Mucosa of descending colon (tissue), 3 donors: ENCODE results near the gene ATP8A2. TPM values are rescaled to one million over a fixed set of nuclear protein-coding genes. Genes with fewer than 3 reads are reported as not detected.

ENCODE experiments used
- ATAC-seq: fragments of 200-7000 bp; cut with Tn5 transposase; one replicate; pipeline ENCODE4 v1.9.1; 2020; ENCODE audit warnings: mild to moderate bottlenecking, moderate library complexity
- DNase-seq, 3 donors: peaks; one replicate each; pipeline ENCODE4 v3.0.0-alpha.2; 2020
- H3K36me3 ChIP-seq: fragments of 200-600 bp; one replicate; pipeline ENCODE4 v1.8.0; 2021; ENCODE audit warnings: low read depth, mild to moderate bottlenecking
- H3K4me1 ChIP-seq: fragments of 200-600 bp; one replicate; pipeline ENCODE4 v1.8.0; 2021; ENCODE audit warnings: low read depth, mild to moderate bottlenecking
- H3K4me3 ChIP-seq: fragments of 200-600 bp; one replicate; pipeline ENCODE4 v1.8.0; 2021; ENCODE audit warnings: mild to moderate bottlenecking
- H3K9me3 ChIP-seq: fragments of 200-600 bp; one replicate; pipeline ENCODE4 v1.8.0; 2021; ENCODE audit warnings: mild to moderate bottlenecking
- intact Hi-C, 2 donors: fragments of 100-400 bp; cut with DNase I in 1 of 2; cut with micrococcal nuclease in 1 of 2; formaldehyde crosslinking; loops; one replicate each; pipeline versions ENCODE4 v1.11.0 to v1.11.1; 2022; cut with DNase I, micrococcal nuclease
- total RNA-seq, 3 donors: library from RNA; stranded (reverse); fragmentation: NEBNext Ultra II Directional in 2 of 3; extraction: Animal tissue kit (Norgen Biotek cat#: 25700) in 2 of 3; gene quantifications; one replicate each; pipeline versions ENCODE4 v1.2.1 to v1.2.4, GENCODE V29; 2021 to 2023
- TF ChIP-seq, protein P1 (sequence below): fragments of 200-600 bp; IDR thresholded peaks from one replicate; pipeline ENCODE4 v1.8.0; 2022; ENCODE audit warnings: antibody characterized with exemption, mild to moderate bottlenecking
- donor health status: DM: no; HTN: no; CAD: no; lungs with moderate emphysema.
- donor health status: DM: no; HTN: no; CAD: no.
- donor health status: DM: no; HTN: yes; CAD: no.

ATP8A2 gene
- total RNA-seq, 3 donors from 2014 or later: 0.22 to 3.6 (median 0.41) TPM

DNA sequence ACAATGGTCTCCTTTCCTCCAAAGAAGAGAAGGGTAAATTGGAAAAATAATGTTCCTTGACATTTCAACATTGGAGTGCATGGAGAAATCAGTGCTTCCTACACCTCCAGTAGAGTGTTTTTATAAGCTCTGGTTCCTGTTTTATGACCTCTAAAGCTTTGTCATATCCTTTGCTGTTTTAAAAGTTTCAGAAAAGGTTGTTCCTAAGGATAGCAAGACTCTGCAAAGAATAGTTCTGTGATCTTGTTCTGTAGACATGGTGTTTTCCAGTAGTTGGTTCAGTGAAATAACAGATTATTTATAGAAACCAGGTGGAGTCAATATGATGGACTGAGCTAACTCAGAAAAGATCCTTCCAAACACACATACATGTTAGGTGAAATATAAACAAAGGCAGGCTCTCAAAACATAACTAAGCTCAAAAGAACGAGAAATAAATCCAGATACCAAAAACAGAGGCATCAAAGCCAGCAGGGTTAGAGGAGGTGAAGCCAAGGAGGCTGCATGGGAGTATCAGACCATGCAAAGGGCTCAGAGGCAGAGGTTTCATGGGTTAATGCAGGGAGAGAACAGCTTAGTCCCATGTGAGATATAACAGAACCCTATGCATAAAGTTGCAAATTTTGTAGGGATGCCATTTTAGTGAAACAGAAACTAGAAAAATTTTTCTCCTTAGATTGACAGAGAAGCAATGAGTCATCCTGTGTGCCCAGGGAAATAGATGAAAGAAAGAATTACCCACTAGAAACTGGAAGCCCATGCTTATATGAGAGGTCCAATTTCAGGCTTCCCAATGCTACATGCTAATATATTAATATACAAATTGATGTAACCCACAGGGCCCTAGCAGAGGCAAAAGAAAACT lies 635.7 kb downstream of the ATP8A2 start:
- no peaks in the 10 kb centered on the region for H3K36me3 ChIP-seq
- intact Hi-C loops: no loop called here
- ATAC-seq (no peak), DNase-seq (no peak)
- no peaks in the 10 kb centered on the region for H3K4me1 ChIP-seq
- no peak overlapping the region for H3K4me3 ChIP-seq
- H3K9me3 ChIP-seq: no peaks in the 10 kb centered on the region
- TF ChIP-seq, protein P1, sequence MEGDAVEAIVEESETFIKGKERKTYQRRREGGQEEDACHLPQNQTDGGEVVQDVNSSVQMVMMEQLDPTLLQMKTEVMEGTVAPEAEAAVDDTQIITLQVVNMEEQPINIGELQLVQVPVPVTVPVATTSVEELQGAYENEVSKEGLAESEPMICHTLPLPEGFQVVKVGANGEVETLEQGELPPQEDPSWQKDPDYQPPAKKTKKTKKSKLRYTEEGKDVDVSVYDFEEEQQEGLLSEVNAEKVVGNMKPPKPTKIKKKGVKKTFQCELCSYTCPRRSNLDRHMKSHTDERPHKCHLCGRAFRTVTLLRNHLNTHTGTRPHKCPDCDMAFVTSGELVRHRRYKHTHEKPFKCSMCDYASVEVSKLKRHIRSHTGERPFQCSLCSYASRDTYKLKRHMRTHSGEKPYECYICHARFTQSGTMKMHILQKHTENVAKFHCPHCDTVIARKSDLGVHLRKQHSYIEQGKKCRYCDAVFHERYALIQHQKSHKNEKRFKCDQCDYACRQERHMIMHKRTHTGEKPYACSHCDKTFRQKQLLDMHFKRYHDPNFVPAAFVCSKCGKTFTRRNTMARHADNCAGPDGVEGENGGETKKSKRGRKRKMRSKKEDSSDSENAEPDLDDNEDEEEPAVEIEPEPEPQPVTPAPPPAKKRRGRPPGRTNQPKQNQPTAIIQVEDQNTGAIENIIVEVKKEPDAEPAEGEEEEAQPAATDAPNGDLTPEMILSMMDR: no peak

DNA sequence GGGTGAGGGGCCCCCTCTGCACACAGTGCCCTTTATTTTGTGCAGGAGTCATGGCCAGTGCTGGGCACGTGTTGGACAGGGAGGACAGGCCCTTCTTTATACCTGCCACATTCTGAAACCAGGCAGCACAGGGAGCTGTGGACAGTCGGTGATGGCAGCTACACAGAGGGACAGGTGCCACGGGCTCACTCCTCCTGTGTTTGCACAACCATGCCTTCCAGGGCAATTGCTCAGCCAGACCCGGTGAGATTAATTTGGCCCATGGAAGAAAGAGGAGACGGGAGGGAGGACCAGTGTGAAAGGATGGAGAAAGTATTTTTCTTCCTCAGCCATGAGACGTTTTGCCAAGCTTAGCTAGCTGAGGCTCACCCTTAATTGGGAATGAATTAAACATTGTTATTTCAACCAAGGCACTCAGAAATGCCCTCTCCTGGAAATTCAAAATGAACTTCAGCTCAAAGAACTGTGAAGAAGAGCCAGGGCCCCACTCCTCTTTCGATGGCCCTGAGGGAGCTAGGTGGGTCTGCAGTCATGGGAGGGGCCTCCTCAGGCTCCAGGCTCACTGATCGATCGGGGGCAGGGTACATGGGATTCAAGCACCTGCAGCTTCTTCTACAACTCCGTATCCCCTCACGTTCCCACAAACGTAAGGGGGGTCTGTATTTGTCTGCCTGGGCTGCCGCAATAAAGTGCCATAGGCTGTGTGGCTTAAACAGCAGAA lies 638.9 kb downstream of the ATP8A2 start:
- Histone ChIP-seq H3K36me3 (no peaks in the 10 kb centered on the region), H3K9me3 (no peaks in the 10 kb centered on the region), H3K4me1 (no peaks in the 10 kb centered on the region), H3K4me3 (no peak overlapping the region)
- DNase-seq: no peak
- TF ChIP-seq, protein P1: no peak
- intact Hi-C loops: no loop called here
- no peak for ATAC-seq

DNA sequence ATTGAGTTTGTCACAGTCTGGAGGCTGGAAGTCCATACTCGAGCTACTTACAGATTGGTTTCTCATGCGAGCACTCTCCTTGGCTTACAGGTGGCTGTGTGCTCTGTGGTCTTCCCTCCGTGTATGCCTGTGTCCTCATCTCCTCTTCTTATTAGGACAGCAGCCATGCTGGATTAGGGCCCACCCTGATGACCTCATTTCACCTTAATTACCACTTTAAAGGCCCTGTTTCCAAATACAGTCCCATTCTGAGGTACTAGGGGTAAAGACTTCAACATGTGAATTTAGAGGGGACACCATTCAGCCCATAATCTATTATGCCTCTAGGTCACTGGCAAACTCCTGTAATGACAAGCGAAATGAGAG lies 639.4 kb downstream of the ATP8A2 start:
- H3K4me1 ChIP-seq: no peaks in the 10 kb centered on the region

DNA sequence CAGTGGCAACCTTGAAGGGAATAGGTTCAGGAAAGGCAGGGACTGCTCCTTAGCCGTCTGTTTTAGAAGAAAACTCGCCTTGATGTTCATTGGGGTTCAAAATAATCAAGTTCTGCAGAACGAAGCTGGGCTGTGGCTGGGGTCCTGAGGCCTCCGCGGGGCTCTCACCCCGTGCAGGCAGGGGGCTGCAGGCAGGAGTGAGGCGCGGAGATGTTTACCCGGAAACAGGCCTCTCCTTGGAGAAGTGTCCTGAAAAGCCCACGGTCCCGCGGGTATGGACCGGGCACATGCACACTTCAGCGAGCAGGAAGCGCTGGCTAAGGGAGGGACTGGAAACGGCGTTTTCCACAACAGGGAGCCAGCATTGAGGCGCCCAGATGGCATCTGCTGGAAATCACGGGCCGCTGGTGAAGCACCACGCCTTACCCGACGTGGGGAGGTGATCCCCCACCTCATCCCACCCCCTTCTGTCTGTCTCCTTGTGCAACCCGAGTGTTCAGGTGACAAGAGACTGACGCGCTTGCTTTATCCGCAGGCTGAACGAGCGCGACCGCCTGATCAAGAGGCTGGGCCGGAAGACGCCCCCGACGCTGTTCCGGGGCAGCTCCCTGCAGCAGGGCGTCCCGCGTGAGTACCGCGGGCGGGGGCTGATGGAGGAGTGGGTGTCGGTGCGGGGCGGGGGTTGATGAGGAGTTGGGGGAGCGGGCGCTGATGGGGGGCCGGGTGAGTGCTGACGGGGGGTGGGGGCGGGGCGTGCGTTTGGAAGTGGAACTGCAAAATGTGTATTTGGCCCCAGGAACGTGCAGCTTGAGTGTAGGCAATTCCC lies 640.4 kb downstream of the ATP8A2 start:
- Histone ChIP-seq H3K4me3 (no peak overlapping the region), H3K4me1 (no peaks in the 10 kb centered on the region), H3K36me3 (no peaks in the 10 kb centered on the region), H3K9me3 (no peaks in the 10 kb centered on the region)
- peak; percentile 54 for ATAC-seq
- intact Hi-C loops: no loop called here
- DNase-seq: peak; percentile 14 to 47 (median 32)
- TF ChIP-seq, protein P1: no peak

More for the DNA sequence above, 639.4 kb downstream of the ATP8A2 start:
- no peak for DNase-seq
- Histone ChIP-seq H3K9me3 (no peaks in the 10 kb centered on the region), H3K36me3 (no peaks in the 10 kb centered on the region), H3K4me3 (no peak overlapping the region)
- ATAC-seq: no peak
- TF ChIP-seq, protein P1: no peak
- intact Hi-C loops: no loop called here

DNA sequence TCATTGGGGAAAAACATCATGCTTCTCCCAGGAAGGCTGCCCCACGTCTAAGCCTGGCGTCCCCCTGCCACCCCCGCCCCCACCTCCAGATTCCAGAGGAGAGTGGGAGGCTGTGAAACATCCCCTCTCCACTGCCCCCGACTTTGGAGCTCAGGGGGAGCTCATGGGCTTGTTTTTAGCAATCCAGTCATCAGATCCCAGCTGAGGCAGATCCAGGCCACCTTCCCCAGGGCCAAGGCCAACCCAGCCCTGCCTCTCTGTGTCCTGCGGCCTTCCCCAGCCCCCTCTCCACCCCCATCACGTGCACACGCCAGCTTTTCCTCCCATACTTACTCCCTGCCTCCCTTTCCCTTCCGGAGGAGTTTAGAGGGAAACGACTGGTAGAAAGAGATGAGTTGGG lies 641.2 kb downstream of the ATP8A2 start:
- no peak for ATAC-seq
- Histone ChIP-seq H3K4me1 (no peaks in the 10 kb centered on the region), H3K36me3 (no peaks in the 10 kb centered on the region), H3K9me3 (no peaks in the 10 kb centered on the region), H3K4me3 (no peak overlapping the region)
- TF ChIP-seq, protein P1: no peak
- intact Hi-C loops: no loop called here
- DNase-seq: no peak
